Measurements from ENCODE around the gene PKHD1. TPM values are rescaled to one million over a fixed set of nuclear protein-coding genes. Genes with fewer than 3 reads are reported as not detected.

PKHD1 gene
- total RNA-seq, 1 experiment from 2014 or later, result not detected

GRCh38 chr6:51963980-51964379, 123.4 kb downstream of the PKHD1 start:
- no peak overlapping the region for H3K27ac ChIP-seq (ENCODE audit: low read length)
- intact Hi-C loops (cut with micrococcal nuclease; ENCODE audit: unreplicated experiment) (loop anchor here (5.0 kb wide), 1 partner anchor 1147 kb away; the partner anchor contains the start of gene TFAP2B), in situ Hi-C loops (cut with HindIII; ENCODE audit: low pct_unique_long_range_greater_than_20kb, low sequenced_read_pairs) (no loop called here)
- no peaks in the 10 kb centered on the region for H3K36me3 ChIP-seq (ENCODE audit: control insufficient read depth, insufficient read depth, low read length)
- TF ChIP-seq TCF7L2 (IDR thresholded peaks at IDR 0.05; ENCODE audit: low read depth, low read length) (no peak), POLR2AphosphoS5 (IDR thresholded peaks at IDR 0.05; ENCODE audit: low read depth, low read length) (no peak), REST (IDR thresholded peaks at IDR 0.05; ENCODE audit: insufficient read depth in 1 of 2, low read depth in 2 of 2, low read length in 1 of 2) (no peak)
- 0 out of 2 replicates have a peak, but pooled peaks cover 5% of the 10 kb centered on the region for H3K27me3 ChIP-seq (ENCODE audit: control insufficient read depth, insufficient read depth, low read length)
- ATAC-seq (no peak), DNase-seq (ENCODE audit: low read depth, low spot score) (no peak)
- no peak overlapping the region for H3K4me3 ChIP-seq (ENCODE audit: low read depth in 2 of 2, low read length in 2 of 2)
- no peaks in the 10 kb centered on the region for H3K4me1 ChIP-seq (ENCODE audit: control insufficient read depth, insufficient read depth, low read length)
- ChIA-PET CTCF (no interaction called here), POLR2A (no interaction called here)
- no peaks in the 10 kb centered on the region for H3K9me3 ChIP-seq (ENCODE audit: control insufficient read depth, insufficient read depth, low read depth, low read length)
- BruUV-seq (replicated peaks), result no TSS peak

- no peak for DNase-seq (ENCODE audit: low read depth, low spot score)
- H3K27me3 ChIP-seq (ENCODE audit: control insufficient read depth, insufficient read depth, low read length), result 0 out of 2 replicates have a peak, but pooled peaks cover 2% of the 10 kb centered on the region
- intact Hi-C loops (cut with micrococcal nuclease; ENCODE audit: unreplicated experiment), result loop anchor here (5.0 kb wide), 1 partner anchor 1145 kb away; the partner anchor contains the start of gene TFAP2B
- ATAC-seq, result no peak
- ChIA-PET POLR2A (no interaction called here), CTCF (no interaction called here)
- no peaks in the 10 kb centered on the region for H3K9me3 ChIP-seq (ENCODE audit: control insufficient read depth, insufficient read depth, low read depth, low read length)
- H3K36me3 ChIP-seq (ENCODE audit: control insufficient read depth, insufficient read depth, low read length), result no peaks in the 10 kb centered on the region
- H3K4me3 ChIP-seq (ENCODE audit: low read depth in 2 of 2, low read length in 2 of 2), result no peak overlapping the region
- in situ Hi-C loops (cut with HindIII; ENCODE audit: low pct_unique_long_range_greater_than_20kb, low sequenced_read_pairs), result no loop called here
- H3K27ac ChIP-seq (ENCODE audit: low read length), result no peak overlapping the region
- TF ChIP-seq TCF7L2 (IDR thresholded peaks at IDR 0.05; ENCODE audit: low read depth, low read length) (no peak), REST (IDR thresholded peaks at IDR 0.05; ENCODE audit: insufficient read depth in 1 of 2, low read depth in 2 of 2, low read length in 1 of 2) (no peak), SIN3A (IDR thresholded peaks at IDR 0.05; ENCODE audit: borderline replicate concordance, insufficient read depth, low read depth, low read length) (no peak), POLR2AphosphoS5 (IDR thresholded peaks at IDR 0.05; ENCODE audit: low read depth, low read length) (no peak), CTCF (IDR thresholded peaks at IDR 0.05) (no peak)
- BruUV-seq (replicated peaks), result no TSS peak
- no peaks in the 10 kb centered on the region for H3K4me1 ChIP-seq (ENCODE audit: control insufficient read depth, insufficient read depth, low read length)
Measured at GRCh38 chr6:51962354-51962753, 125.1 kb downstream of the PKHD1 start.
